Activated T-helper 2 cell treated with anti-CD3 and anti-CD28 coated beads, Interferon-gamma antibody, Interleukin-2, Interleukin-4, amounts not matched to agents 10 μg/mL and 5 μg/mL and 100 μg/mL, durations not matched to agents 14 hours and 24 hours and 36 hours (primary cell): ENCODE results near the gene CA10. TPM values are rescaled to one million over a fixed set of nuclear protein-coding genes. Genes with fewer than 3 reads are reported as not detected.

Experiments used
- DNase-seq: peaks from one replicate; pipeline ENCODE4 v3.0.0; 2021; ENCODE audit warnings: low spot score
- H3K27ac Mint-ChIP-seq: one replicate; pipeline ENCODE4 v1.8.0; 2021; ENCODE audit warnings: mixed read lengths
- H3K27me3 Mint-ChIP-seq: one replicate; pipeline ENCODE4 v1.8.0; 2021; ENCODE audit warnings: low read depth, mixed read lengths
- H3K36me3 Mint-ChIP-seq: one replicate; pipeline ENCODE4 v1.8.0; 2021; ENCODE audit warnings: low read depth, mixed read lengths
- H3K4me1 Mint-ChIP-seq: one replicate; pipeline ENCODE4 v1.8.0; 2021; ENCODE audit warnings: low read depth, mixed read lengths
- H3K4me3 Mint-ChIP-seq: one replicate; pipeline ENCODE4 v1.8.0; 2021; ENCODE audit warnings: low read depth, mild to moderate bottlenecking, moderate library complexity, mixed read lengths
- H3K9me3 Mint-ChIP-seq: one replicate; pipeline ENCODE4 v1.8.0; 2021; ENCODE audit warnings: mixed read lengths
- intact Hi-C: fragments of 100-400 bp; cut with micrococcal nuclease; formaldehyde crosslinking; loops from one replicate; pipeline ENCODE4 v1.15.1; 2023
- total RNA-seq: library from RNA; stranded (reverse); gene quantifications from 2 replicates; pipeline ENCODE4 v1.2.3, GENCODE V29; 2022

Gene CA10
- total RNA-seq, 1 donor from 2014 or later, result 0.32 TPM

- no peaks in the 10 kb centered on the region for H3K36me3 Mint-ChIP-seq
- H3K4me3 Mint-ChIP-seq, result no peak overlapping the region
- H3K9me3 Mint-ChIP-seq, result no peaks in the 10 kb centered on the region
- H3K27ac Mint-ChIP-seq, result no peak overlapping the region
- H3K4me1 Mint-ChIP-seq, result no peaks in the 10 kb centered on the region
- intact Hi-C loops, result no loop called here
- no peaks in the 10 kb centered on the region for H3K27me3 Mint-ChIP-seq
- no peak for DNase-seq
Measured at GRCh38 chr17:51703361-51704341, 454.9 kb downstream of the CA10 start.

- intact Hi-C loops, result no loop called here
- H3K36me3 Mint-ChIP-seq, result no peaks in the 10 kb centered on the region
- no peak overlapping the region for H3K4me3 Mint-ChIP-seq
- H3K27me3 Mint-ChIP-seq, result no peaks in the 10 kb centered on the region
- no peaks in the 10 kb centered on the region for H3K9me3 Mint-ChIP-seq
- H3K27ac Mint-ChIP-seq, result no peak overlapping the region
- no peak for DNase-seq
- no peaks in the 10 kb centered on the region for H3K4me1 Mint-ChIP-seq
Measured at GRCh38 chr17:51702963-51703360, 455.6 kb downstream of the CA10 start.

DNA sequence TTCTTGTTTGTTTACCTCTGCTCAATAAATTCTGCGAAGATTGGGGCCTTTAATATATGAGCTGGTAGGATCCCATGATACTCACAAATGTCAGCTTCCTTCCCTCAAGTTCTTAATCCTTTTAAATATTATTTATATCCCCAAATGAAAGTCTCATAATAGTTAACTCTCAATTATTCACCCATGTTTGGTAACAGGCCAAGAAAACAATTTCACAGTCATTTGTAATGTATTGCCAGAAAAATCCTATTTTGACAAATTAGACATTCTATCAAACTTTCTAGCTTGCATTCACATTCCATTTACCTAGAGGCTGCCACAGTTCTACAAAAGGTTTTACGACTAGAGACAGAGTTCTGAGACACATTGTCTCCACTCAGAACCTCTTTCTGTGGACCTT lies 457.0 kb downstream of the CA10 start:
- no peaks in the 10 kb centered on the region for H3K9me3 Mint-ChIP-seq
- no peak overlapping the region for H3K27ac Mint-ChIP-seq
- no peak for DNase-seq
- no peaks in the 10 kb centered on the region for H3K4me1 Mint-ChIP-seq
- H3K36me3 Mint-ChIP-seq, result no peaks in the 10 kb centered on the region
- no peak overlapping the region for H3K4me3 Mint-ChIP-seq
- H3K27me3 Mint-ChIP-seq, result no peaks in the 10 kb centered on the region
- intact Hi-C loops, result no loop called here

DNA sequence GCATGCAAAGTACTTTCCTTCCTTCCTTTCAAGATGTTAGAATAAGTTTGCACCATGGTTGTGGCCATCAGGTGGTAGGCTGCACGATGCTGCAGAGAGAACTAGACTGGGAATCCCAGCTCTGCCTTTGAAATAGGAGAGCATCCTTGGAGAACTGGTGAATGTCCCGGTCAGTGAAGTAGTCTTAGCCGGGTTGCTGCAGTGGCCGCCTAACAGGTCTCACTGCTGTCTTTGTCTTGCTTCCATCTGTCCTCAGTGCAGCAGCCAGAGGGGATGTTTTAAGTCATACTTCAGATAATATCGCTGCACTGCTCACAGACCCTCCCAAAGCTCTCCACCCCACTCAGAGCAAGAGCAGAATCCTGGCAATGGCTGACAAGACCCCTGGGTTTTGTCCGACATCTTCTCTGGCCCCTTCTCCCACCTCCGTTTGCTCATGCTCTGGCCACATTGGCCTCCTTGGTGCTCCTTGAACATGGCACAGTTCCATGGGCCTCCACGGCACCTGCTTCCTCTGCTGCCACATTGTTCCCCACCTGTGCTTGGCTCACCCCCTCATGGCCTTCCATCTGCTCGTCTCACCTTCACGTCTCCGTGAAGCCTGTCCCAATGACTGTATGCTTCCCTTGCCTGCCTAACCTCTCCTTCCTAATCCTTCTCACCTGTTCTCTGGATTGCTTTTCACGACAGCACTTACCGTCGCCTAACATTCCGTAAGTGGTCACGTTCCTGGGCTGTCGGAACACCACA lies 458.3 kb downstream of the CA10 start:
- Mint-ChIP-seq H3K36me3 (no peaks in the 10 kb centered on the region), H3K27ac (no peak overlapping the region), H3K27me3 (peaks cover 1% of the 10 kb centered on the region), H3K9me3 (no peaks in the 10 kb centered on the region), H3K4me3 (no peak overlapping the region), H3K4me1 (no peaks in the 10 kb centered on the region)
- intact Hi-C loops, result no loop called here
- DNase-seq, result no peak

DNA sequence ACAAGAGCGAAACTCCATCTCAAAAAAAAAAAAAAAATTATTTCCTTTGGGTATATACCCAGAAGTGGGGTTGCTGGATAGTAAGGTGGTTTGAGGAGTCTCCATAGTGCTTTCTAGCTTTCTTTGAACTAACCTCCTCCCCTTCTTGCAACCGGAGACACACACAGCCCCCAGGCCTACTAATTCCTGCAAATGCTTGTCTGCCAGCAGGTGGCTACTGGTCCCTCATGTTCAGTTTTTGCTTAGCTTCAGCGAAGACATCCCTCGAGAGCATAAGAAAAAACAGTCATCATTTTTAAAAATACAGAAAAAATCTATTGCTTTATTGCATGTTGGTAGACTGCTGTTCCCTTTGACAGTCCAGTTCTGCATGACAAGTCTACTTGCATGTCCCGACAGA lies 459.2 kb downstream of the CA10 start:
- Mint-ChIP-seq H3K27me3 (peaks cover 2% of the 10 kb centered on the region), H3K9me3 (no peaks in the 10 kb centered on the region)

GRCh38 chr17:51692917-51693316 lies 465.6 kb downstream of the CA10 start:
- no peaks in the 10 kb centered on the region for H3K9me3 Mint-ChIP-seq
- no peaks in the 10 kb centered on the region for H3K36me3 Mint-ChIP-seq
- no peak overlapping the region for H3K27ac Mint-ChIP-seq
- peaks cover 2% of the 10 kb centered on the region for H3K27me3 Mint-ChIP-seq
- intact Hi-C loops, result no loop called here
- H3K4me1 Mint-ChIP-seq, result no peaks in the 10 kb centered on the region
- no peak for DNase-seq
- no peak overlapping the region for H3K4me3 Mint-ChIP-seq

More for the DNA sequence above, 459.2 kb downstream of the CA10 start:
- H3K4me1 Mint-ChIP-seq, result no peaks in the 10 kb centered on the region
- no peak for DNase-seq
- H3K36me3 Mint-ChIP-seq, result no peaks in the 10 kb centered on the region
- H3K4me3 Mint-ChIP-seq, result no peak overlapping the region
- H3K27ac Mint-ChIP-seq, result no peak overlapping the region
- intact Hi-C loops, result no loop called here

- Mint-ChIP-seq H3K4me3 (no peak overlapping the region), H3K9me3 (no peaks in the 10 kb centered on the region)
Measured at GRCh38 chr17:51687887-51688286, 470.6 kb downstream of the CA10 start.

GRCh38 chr17:51685287-51685909 lies 473.1 kb downstream of the CA10 start:
- H3K4me3 Mint-ChIP-seq, result no peak overlapping the region
- intact Hi-C loops, result no loop called here

More at GRCh38 chr17:51687887-51688286, 470.6 kb downstream of the CA10 start:
- intact Hi-C loops, result no loop called here
- no peak overlapping the region for H3K27ac Mint-ChIP-seq
- H3K27me3 Mint-ChIP-seq, result no peaks in the 10 kb centered on the region
- H3K36me3 Mint-ChIP-seq, result no peaks in the 10 kb centered on the region
- no peak for DNase-seq
- H3K4me1 Mint-ChIP-seq, result no peaks in the 10 kb centered on the region

GRCh38 chr17:51684214-51684613 lies 474.3 kb downstream of the CA10 start:
- DNase-seq, result no peak
- no peak overlapping the region for H3K4me3 Mint-ChIP-seq
- H3K27ac Mint-ChIP-seq, result no peak overlapping the region
- H3K27me3 Mint-ChIP-seq, result no peaks in the 10 kb centered on the region
- no peaks in the 10 kb centered on the region for H3K9me3 Mint-ChIP-seq
- no peaks in the 10 kb centered on the region for H3K36me3 Mint-ChIP-seq
- intact Hi-C loops, result no loop called here
- H3K4me1 Mint-ChIP-seq, result no peaks in the 10 kb centered on the region

More at GRCh38 chr17:51685287-51685909, 473.1 kb downstream of the CA10 start:
- DNase-seq, result no peak
- H3K4me1 Mint-ChIP-seq, result no peaks in the 10 kb centered on the region
- H3K9me3 Mint-ChIP-seq, result no peaks in the 10 kb centered on the region
- no peaks in the 10 kb centered on the region for H3K27me3 Mint-ChIP-seq
- H3K27ac Mint-ChIP-seq, result no peak overlapping the region
- no peaks in the 10 kb centered on the region for H3K36me3 Mint-ChIP-seq

DNA sequence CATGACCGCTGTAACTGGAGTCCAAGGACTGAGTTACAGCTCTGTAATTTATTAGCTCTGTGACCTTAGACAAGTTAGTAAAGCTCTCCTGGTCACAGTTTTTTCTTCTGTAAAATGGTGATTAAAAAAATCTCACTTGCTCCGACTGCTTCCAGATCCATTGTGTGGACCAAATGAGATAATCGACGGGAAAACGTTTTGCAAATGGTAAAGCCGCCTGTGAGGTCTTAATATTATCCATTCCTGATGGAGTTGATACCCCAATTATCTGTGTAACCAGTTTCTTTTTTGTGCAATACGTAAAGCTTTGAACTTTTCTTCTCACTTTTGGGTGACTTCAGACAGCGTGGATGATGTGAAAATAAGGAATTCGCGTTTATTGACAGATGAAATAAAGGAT lies 475.2 kb downstream of the CA10 start:
- Mint-ChIP-seq H3K4me1 (no peaks in the 10 kb centered on the region), H3K36me3 (no peaks in the 10 kb centered on the region), H3K27ac (no peak overlapping the region), H3K4me3 (no peak overlapping the region), H3K27me3 (no peaks in the 10 kb centered on the region), H3K9me3 (no peaks in the 10 kb centered on the region)
- no peak for DNase-seq
- intact Hi-C loops, result no loop called here

DNA sequence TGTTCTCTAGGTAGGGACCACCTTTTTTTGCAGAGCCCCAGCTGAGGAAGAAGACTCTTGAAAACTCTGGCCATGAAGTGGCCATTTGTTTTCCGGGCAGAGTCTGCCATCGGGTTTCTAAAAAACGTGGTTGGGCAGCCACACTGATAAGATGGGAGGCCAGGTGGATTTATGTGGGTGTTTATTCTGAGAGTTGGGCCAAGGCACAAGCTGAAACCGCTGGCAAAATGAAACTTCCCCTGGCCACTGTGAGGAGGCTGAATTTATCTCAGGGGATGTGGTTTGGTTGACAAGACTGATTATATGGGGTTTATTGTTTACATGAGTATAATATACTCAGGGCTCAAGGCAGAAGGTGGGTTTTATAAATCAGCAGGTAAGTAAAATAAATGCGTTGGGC lies 476.4 kb downstream of the CA10 start:
- DNase-seq, result no peak
- Mint-ChIP-seq H3K27ac (no peak overlapping the region), H3K4me3 (no peak overlapping the region), H3K4me1 (no peaks in the 10 kb centered on the region), H3K9me3 (no peaks in the 10 kb centered on the region), H3K36me3 (no peaks in the 10 kb centered on the region), H3K27me3 (no peaks in the 10 kb centered on the region)
- intact Hi-C loops, result no loop called here

GRCh38 chr17:51677875-51678274 lies 480.6 kb downstream of the CA10 start:
- H3K36me3 Mint-ChIP-seq, result no peaks in the 10 kb centered on the region
- intact Hi-C loops, result no loop called here
- no peaks in the 10 kb centered on the region for H3K27me3 Mint-ChIP-seq
- no peaks in the 10 kb centered on the region for H3K9me3 Mint-ChIP-seq
- no peak overlapping the region for H3K4me3 Mint-ChIP-seq
- no peak for DNase-seq
- no peak overlapping the region for H3K27ac Mint-ChIP-seq
- H3K4me1 Mint-ChIP-seq, result no peaks in the 10 kb centered on the region
